NCI-H345 treated with DMSO at 0.1 percent for 48 hours (cell line): ENCODE results near the gene STK40.

Experiments used
- DNase-seq: peaks from one replicate; lab custom pipeline; 2025; ENCODE audit not compliant: unreplicated experiment; lab: John Stamatoyannopoulos, UW

Gene STK40

GRCh38 chr1:36321119-36321951, 64.4 kb downstream of the STK40 start:
- DNase-seq, result no peak

GRCh38 chr1:36320767-36321118, 65.0 kb downstream of the STK40 start:
- no peak for DNase-seq

- DNase-seq, result no peak
These were observed 65.4 kb downstream of the STK40 start for GRCh38 chr1:36320291-36320761.

- DNase-seq, result no peak
These were observed 76.3 kb downstream of the STK40 start for GRCh38 chr1:36309397-36309796.

- DNase-seq, result no peak
These were observed 78.0 kb downstream of the STK40 start for GRCh38 chr1:36307601-36308330.

- peak; percentile 88 for DNase-seq
These were observed 78.7 kb downstream of the STK40 start for GRCh38 chr1:36306902-36307456.

GRCh38 chr1:36306210-36306901, 79.4 kb downstream of the STK40 start, which contains the start of gene SH3D21:
Gene SH3D21 (plus strand): TSS chr1:36306368. CDS start chr1:36306421, 53 bp downstream.
- no peak for DNase-seq

GRCh38 chr1:36305915-36306209, 79.9 kb downstream of the STK40 start:
- DNase-seq, result no peak

GRCh38 chr1:36304970-36305914, 80.5 kb downstream of the STK40 start:
- no peak for DNase-seq

GRCh38 chr1:36304521-36304920, 81.2 kb downstream of the STK40 start:
- DNase-seq, result no peak

GRCh38 chr1:36303650-36304360, 81.9 kb downstream of the STK40 start:
- no peak for DNase-seq

GRCh38 chr1:36303244-36303643, 82.5 kb downstream of the STK40 start:
- no peak for DNase-seq

- no peak for DNase-seq
These were observed 84.5 kb downstream of the STK40 start for GRCh38 chr1:36301220-36301619.

GRCh38 chr1:36300526-36300925, 85.2 kb downstream of the STK40 start:
- DNase-seq, result no peak

- DNase-seq, result no peak
These were observed 87.1 kb downstream of the STK40 start for GRCh38 chr1:36298640-36299039.

- no peak for DNase-seq
These were observed 88.7 kb downstream of the STK40 start for GRCh38 chr1:36297062-36297461.

- no peak for DNase-seq
These were observed 90.3 kb downstream of the STK40 start for GRCh38 chr1:36295390-36295789.
